GM13977 (cell line): ENCODE results near the gene KCTD1.

ENCODE experiments used
- DNase-seq: peaks from one replicate; pipeline ENCODE4 v3.0.0; 2012; ENCODE audit warnings: low spot score
- CTCF ChIP-seq: IDR thresholded peaks from 2 replicates; pipeline ENCODE4 v1.5.1; 2012; ENCODE audit warnings: mild to moderate bottlenecking, control low read depth; ENCODE audit not compliant: insufficient read depth; ENCODE audit errors: extremely low read depth, missing control alignments
- in situ Hi-C: fragments of 300-500 bp; cut with MboI; formaldehyde crosslinking; loops from one replicate; pipeline ENCODE4 v1.12.0; 2022; ENCODE audit warnings: low sequenced_read_pairs, low pct_unique_long_range_greater_than_20kb, mixed read lengths, inconsistent platforms; ENCODE audit not compliant: unreplicated experiment

KCTD1 gene

GRCh38 chr18:26473672-26474071 lies 74.7 kb downstream of the KCTD1 start:
- no peak for DNase-seq
- in situ Hi-C loops, result no loop called here
- TF ChIP-seq CTCF, result no peak

- no peak for TF ChIP-seq CTCF
Measured at GRCh38 chr18:26471826-26472225, 76.5 kb downstream of the KCTD1 start.

GRCh38 chr18:26471027-26471426 lies 77.3 kb downstream of the KCTD1 start:
- no peak for TF ChIP-seq CTCF
- DNase-seq, result no peak
- in situ Hi-C loops, result no loop called here

More at GRCh38 chr18:26471826-26472225, 76.5 kb downstream of the KCTD1 start:
- in situ Hi-C loops, result no loop called here
- DNase-seq, result no peak

- in situ Hi-C loops, result no loop called here
- peak; percentile 43 for DNase-seq
- no peak for TF ChIP-seq CTCF
Measured at GRCh38 chr18:26470011-26470637, 78.2 kb downstream of the KCTD1 start.

GRCh38 chr18:26468931-26469340 lies 79.4 kb downstream of the KCTD1 start:
- peak; percentile 56 for TF ChIP-seq CTCF
- in situ Hi-C loops, result no loop called here
- DNase-seq, result peak; percentile 46

- no peak for DNase-seq
- no peak for TF ChIP-seq CTCF
- in situ Hi-C loops, result no loop called here
Measured at GRCh38 chr18:26466026-26466425, 82.3 kb downstream of the KCTD1 start.

GRCh38 chr18:26465431-26465830 lies 82.9 kb downstream of the KCTD1 start:
- no peak for DNase-seq
- in situ Hi-C loops, result no loop called here

More at GRCh38 chr18:26465431-26465830, 82.9 kb downstream of the KCTD1 start:
- no peak for TF ChIP-seq CTCF
